Measurements from ENCODE around the gene TFEB.

GRCh38 chr6:41724586-41725501 is 10.6 kb downstream of the TFEB start:
- TF ChIP-seq CTCF (IDR thresholded peaks at IDR 0.05) (no peak), ZFX (IDR thresholded peaks at IDR 0.05; ENCODE audit: borderline replicate concordance) (no peak)

Measured in 22Rv1 (cell line).